GM19043 (cell line): ENCODE results near the gene OLFML2A.

Source experiments
- ATAC-seq: cut with Tn5 transposase; IDR thresholded peaks from one replicate; pipeline ENCODE4 v1.9.1; 2021; ENCODE audit warnings: low read depth; ENCODE audit not compliant: unreplicated experiment

Gene OLFML2A

DNA sequence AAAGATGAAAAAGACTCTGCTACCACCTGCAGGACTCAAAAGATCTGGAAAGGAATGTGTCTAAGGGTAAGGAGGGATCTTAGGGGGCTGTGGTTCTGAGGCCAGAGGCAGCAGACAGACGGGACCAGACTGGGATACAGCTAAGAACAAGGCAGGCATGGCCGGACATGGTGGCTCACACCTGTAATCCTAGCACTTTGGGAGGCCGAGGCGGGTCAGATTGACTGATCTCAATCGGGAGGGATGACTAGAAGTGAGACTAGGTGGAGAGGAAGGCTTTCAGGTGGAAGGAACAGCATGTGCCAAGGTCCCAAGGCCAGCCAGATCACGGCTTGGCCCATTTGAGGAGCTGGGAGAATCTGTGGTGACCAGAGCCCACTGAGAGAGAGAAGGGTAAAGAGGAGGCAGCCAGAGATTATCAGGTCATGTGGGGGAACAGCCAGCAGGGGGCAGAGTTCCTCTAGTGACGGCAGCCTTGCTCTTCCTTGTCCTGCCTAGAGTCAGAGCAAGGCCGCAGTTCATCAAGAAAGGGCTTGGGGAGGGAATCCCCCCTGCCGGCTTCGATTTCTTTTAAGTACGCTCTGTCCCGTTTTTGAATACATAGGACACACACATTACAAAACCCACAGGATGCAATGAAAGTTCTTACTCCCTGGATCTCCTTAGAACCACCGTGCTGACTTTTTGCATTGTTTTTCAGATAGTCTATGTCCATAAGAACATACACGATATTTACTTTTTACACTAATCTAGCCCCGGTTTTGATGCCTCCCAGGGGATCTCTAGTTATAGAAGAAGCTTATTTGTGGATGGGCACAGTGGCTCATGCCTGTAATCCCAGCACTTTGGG lies 2.6 kb upstream of the OLFML2A start:
- ATAC-seq: no peak

DNA sequence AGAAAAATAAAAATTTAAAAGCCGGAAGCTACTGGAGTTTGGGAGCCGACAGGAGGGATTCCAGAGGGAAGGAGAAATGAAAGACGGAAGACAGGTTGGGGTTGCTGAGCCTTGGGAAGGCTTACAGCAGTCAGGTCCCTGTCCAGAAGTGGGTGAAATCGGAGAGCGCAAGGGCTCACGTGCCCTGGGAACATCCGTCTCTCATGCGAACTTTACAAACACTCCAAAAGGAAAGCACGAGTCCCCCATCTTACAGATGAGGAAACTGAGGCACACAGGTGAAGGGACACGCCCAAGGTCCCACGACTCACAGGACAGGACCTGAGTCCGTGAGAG lies 347 bp upstream of the OLFML2A start:
- no peak for ATAC-seq

DNA sequence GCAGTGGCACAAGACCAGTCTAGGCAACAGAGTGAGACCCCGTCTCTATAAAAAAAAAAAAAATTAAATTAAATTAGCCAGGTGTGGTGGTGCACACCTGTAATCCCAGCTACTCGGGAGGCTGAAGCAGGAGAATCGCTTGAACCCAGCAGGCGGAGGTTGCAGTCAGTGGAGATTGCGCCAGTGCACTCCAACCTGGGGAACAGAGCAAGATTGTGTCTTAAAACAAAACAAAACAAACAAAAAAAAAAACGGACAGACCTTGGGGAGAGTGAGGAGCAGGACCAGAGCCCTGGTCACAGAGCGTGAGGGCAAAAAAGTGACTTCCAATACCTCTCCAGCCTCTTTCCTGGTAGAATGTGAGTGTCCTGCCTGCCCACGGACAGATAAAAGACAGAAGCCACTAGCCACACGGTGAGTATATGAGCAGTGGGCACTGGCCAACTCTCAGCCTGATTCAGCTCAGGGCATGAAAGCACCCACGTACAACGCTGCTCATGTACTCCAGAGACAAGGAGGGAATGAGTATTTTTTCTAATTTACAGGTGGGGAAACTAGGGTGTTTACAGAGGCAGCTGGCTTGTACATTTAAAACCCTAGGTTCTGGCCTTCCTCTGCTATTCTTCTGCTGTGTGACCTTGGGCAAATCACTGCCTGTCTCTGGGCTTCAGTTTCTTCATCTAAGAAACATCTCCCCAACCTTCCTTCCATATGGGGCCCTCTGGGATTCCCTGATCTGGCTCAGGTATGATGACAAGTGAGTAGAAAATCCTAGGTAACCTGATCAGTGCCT lies 1.8 kb downstream of the OLFML2A start:
- no peak for ATAC-seq

DNA sequence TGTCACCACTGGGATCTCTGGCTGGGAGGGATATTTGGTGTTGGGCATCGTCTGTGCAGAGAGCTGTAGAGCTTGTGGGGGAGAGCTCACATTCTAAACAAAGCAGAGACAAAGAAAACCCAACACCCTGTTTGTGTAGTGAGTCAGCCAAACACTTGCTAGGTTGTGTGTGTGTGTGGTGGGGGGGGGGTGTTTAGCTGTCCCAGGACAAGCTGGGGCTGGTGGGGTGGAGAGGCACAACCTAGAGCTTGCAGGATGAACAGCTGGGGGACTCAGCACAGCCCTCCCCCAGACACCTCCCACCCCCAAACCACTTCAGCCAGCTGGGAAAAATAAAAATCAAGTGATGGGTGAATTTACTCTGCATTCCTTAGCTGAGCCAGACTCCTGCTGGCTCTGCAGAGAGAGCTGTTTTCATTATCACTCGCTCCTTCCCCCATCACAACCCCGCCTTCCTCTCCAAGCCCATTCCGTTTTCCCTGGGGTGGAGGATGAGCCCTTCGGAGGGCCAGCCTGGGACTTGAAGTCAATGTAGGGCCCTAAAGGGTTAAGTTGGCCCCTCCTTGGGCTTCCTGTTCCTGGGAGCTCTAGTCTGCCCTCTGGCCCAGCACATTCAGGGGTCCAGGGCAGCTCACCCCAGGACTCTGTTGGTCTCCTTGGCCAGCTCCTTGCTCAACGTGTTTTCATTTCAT lies 2.6 kb downstream of the OLFML2A start:
- no peak for ATAC-seq

DNA sequence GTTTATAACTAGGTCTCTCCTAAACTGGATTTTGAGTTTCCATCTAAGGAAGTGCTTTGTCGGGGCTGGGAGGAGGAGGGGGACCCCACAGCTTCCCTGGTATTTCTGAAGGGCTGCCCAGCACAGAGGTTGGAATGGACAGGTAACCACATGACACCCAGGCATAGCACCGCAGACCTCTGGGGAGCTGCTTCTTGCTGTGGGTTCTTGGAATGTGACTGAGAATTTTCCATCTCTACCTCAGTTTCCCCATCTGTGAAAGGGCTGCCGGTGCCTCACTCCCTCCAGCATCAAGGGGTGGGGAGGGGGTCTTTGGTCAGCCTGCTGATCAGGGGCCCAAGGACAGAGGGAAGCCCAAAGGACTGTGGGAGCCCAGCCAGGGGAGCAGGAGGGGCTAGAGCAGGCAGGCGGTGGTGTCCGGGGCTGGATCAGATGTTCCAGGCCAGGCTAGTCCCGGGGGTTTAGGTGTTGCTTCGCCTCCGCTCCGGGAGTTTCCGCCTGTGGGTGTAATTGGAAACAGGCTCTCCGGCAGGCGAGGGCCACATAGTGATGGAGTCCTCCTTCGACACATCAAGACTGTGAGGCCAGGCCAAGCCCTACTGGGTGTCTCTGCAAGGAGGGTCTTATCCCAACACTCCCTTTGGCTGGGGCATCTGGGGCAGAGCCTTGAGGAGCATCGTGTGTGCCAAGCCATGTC lies 3.3 kb downstream of the OLFML2A start:
- ATAC-seq: no peak

DNA sequence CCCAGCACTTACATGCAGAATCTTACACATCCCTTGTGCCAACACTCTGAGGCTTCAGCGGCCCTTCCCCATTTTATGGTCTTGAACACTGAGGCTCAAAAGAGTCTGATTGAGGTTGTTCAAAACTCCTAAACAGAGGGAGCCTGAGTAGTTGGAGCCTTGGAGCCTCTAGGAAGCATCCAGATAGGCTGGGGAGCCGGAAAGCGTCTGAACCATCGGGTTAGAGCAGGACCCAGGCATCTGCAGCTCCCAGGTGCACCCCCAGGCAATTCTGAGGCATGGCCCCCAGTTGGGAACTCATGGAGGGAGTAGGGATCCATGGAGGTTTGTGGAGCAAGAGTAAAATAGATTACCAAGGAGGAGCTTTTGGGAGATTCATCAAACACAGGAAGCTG lies 3.8 kb downstream of the OLFML2A start:
- ATAC-seq: no peak

DNA sequence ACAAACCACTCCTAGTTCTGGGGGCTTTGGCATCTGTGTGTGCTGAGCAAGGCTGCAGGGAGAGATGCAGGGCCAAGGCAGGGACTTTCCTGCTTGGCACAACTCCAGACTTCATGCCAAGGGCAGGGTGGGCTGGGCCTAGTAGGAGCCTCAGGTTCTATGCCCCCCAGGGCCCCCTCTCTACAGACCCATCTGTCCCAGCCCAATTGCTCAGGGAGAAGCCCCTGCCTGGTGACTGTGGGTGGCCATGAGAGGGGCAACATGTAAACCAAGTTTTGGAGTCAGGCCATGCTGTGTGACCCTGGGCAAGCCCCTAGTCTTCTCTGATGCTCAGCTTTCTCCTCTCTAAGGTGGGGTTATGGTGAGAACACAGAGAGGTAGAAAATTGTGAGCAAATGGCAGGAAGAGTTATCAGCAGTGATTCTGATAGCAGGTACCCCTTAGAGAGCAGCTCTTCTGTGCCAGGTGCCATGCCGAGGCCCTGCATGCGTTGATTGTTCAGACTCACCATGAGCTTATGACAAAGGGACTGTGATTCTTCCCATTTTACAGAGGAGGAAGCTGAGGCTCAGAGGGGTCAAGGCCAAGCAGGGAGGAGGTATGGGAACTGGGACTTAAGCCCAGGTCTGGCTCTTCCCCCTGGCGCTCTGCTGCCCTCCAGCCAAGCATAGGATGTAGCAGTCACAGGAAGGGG lies 5.2 kb downstream of the OLFML2A start:
- no peak for ATAC-seq

DNA sequence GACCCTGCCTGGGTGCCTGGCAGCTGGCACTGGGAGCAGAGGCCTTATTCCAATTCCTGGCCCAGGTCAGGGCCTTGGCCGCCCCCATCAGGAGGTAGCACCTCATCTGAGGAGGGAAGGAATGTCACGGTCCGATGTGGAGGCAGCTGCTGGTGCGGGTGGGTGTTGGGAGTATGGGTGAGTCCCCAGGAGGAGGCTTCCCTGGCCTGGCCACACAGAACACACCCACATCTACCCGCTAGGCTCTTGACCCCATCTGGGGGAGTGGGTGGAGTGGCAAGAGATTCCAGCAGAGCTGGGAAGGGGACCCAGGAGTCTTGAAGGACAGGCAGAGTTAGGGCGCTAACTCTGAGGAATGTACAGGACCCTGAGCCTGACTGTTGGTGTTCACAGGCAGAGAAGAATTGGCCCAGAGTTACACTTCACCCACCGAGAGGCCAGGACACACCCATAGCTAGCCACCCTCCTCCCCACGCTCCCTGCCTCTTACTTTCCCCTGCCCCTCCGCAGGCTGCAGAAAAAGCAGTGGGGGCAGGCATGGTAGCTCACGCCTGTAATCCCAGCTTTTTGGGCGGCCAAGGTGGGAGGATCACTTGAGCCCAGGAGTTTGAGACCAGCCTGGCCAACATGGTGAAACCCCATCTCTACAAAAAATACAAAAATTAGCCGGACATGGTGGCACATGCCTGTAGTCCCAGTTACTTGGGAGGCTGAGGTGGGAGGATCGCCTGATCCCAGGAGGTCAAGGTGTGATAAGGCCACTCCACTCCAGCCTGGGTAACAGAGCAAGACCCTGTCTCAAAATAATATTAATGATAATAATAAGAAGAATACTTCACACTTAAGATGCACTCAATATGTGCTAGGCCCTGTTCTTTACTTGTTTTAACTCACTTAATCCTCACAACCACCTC lies 6.0 kb downstream of the OLFML2A start:
- no peak for ATAC-seq

DNA sequence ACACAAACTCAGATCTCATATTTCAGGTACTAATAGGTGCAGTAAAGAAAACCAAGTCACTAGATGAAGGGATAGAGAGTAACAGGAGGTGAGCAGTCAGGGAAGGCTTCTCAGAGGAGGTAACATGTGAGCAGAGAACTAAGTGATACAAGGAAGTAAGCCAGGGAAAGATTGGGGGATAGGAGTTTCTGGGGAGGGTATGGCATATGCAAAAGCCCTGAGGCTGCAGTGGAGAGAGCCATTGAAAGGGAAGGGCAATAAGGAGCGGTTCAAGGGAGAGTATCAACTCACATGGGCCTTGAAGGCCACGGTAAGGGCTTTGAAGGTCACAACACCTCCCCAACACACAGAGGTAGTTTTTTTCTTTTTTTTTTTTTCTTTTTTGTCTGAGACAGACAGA lies 6.9 kb downstream of the OLFML2A start:
- no peak for ATAC-seq

DNA sequence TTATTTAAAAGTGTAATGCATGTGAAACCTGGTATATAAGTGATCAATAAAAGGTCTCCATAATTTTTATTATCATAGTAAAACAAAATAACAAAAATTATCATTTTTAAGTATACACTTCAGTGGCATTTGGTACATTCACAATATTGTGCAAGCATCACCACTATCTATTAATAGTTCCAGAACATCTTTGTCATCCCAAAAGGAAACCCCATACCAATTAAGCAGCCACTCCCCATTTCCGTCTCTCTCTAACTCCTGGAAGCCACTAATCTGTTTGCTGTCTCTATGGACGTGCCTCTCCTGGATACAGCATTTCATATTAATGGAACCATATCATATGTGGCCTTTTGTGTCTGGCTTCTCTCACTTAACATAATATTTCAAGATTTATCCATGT lies 7.6 kb downstream of the OLFML2A start:
- ATAC-seq: no peak

DNA sequence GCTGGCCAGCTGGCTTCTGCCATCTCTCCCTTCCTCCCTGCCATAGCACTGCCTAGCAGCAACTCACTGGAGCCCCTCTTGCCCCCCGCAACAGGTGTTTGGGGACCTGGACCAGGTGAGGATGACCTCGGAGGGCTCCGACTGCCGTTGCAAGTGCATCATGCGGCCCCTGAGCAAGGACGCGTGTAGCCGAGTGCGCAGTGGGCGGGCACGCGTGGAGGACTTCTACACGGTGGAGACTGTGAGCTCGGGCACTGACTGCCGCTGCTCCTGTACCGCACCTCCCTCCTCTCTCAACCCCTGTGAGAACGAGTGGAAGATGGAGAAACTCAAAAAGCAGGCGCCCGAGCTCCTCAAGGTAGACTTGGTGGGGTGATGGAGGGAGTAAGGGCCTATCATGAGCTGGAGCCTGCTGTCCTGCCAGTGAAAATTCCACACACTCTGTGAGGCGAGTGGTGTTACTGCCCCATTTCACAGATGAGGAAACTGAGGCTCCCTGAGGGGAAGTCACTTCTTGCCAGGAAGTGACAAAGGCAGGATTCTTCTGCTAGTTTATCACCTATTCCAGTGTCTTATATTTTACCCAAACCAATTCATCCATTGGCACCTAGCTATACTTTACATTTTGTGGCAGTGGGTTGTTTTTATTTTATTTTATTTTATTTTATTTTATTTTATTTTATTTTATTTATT lies 10.1 kb downstream of the OLFML2A start:
- no peak for ATAC-seq

DNA sequence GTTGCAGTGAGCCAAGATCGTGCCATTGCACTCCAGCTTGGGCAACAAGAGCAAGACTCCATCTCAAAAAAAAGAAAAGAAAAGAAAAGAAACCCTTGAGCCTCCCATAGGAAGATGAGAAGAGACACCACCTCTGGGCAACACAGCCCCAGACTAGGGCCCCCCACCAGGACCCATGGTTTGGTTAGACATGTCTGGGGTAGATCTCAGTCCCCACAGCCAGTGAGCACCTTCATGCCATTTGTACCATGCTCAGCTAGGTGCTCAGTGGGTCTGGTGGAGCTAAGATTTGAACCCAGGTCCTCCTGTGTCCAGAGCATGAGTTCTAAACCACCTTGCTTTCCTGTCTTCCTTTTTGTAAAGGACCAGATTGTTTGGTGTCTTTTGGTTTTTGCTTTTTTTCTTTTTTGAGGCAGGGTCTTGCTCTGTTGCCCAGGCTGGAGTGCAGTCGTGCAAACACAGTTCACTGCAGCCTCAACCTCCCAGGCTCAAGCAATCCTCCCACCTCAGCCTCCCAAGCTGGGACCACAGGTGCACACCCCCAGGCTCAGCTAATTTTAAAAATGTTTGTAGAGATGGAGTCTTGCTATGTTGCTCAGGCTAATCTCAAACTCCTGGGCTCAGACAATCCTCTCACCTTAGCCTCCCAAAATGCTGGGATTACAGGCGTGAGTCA lies 11.7 kb downstream of the OLFML2A start:
- no peak for ATAC-seq

DNA sequence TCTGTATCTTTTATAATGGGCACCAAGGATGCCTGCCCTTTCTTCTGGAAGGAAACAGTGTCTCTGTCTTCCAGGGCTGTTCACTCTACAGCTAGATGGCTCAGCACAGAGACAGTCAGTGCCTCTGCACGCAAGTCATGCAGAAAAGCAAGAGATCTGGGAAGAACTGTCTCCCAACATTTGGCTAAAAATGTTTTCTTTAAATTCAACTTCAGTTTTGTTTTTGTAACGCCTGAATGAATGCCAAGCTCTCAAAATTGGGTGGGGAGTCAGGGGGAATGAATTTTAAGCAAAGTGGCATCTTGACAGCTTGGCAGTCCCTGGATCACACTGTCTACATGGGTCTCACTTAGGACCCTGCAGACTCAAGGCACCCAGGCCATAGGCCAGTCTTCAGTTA lies 12.6 kb downstream of the OLFML2A start:
- no peak for ATAC-seq

DNA sequence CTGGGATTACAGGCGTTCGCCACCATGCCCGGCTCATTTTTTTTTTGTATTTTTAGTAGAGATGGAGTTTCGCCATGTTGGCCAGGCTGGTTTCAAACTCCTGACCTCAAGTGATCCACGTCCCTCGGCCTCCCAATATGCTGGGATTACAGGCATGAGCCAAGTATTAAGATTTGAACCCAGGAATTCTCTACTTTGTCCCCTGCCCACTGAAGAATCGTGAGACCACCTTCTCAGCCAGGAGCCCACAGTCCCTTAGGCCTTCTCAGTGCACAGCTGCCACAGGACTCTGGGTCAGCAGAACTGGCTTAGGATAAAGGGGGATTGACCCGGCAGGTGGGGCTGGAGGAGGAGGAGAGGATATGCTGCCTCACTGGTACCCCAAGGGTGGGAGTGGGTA lies 13.4 kb downstream of the OLFML2A start:
- no peak for ATAC-seq

DNA sequence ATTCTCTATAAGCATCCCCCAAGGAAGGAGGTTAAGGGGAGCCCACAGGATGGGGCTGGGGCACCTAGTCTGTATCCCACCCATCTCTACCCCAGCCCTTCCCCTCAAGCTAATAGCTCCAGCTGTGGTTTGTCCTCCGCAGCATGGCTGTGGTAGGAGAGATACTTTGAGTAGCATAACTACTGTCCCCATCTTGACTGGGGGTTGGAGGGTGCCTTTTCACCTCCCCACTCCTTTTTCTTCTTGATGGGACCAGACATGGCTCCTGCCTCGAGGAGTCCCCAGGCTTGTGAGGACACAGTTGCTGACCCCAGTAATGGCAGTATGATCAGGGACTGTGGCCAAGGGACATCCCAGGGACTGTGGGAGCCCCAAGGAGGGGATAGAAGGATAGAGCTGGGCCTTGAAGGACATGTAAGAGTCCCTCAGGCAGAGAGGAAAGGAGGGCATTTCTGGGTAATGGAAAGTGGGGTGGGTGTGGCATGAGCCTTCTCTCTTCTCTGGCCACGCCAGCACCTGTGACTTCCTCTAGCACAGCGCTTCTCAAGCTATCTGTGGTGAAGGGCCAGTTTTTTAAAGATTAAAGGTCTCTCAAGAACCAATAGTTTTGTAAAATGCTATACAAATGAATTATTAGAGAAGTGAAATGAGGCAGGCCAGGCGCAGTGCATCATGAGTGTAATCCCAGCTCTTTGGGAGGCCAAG lies 14.0 kb downstream of the OLFML2A start:
- ATAC-seq: no peak

DNA sequence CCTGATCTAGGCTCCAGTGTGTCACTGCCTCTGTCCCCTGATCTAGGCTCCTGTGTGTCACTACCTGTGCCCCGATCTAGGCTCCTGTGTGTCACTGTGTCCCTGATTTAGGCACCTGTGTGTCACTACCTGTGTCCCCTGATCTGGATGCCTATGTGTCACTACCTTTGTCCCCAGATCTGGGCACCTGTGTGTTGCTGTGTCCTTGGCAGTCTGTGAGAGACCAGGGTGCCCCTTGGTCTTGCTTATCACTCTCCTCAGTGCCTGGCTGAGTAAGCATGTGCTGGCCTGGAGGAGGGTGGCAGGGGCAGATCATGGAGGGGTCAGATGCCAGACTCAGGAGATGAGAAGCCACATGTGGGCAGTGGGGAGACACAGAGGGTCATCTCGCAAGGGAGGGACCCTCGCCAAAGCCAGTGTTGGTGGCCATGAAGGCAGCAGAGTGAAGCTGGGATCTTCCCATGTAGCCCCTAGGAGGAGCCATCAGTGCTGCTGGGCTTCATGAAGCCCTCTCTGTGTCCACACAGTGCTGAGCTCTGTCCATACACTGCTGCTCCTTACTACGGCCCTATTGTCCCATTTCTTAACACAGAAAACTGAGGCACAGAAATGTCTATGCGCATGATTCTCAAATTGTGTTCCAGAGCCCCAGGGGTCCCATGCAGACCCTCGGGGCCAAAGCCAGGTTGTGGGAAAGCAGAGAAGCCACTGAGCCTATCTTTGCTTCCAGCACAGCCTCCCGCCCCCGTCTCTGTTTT lies 15.5 kb downstream of the OLFML2A start:
- no peak for ATAC-seq

DNA sequence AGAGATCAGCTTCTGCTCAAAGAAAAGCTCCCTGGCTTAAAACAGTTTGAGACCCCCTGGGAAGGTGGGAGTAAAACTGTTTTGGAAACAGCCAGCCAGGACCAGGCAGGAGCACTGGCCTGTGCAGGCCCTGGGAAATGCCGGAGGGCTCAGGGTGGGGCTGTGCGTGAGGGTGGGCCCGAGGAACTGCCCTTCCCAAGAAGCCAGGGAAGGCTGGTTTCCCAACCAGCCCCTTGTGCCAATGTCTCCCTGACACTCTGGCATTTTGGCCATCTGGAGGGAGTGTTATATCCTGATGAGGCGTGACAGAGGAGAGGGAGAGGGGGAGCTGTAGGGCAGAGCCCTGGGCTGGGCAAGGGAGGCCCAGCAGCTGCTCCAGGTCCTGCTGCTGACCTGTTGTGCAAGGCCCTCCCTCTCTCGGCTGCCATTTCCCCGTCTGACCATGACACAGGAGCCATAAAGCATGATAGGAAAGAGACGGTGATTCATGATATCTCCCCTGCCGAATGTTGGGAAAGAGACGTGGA lies 16.1 kb downstream of the OLFML2A start:
- ATAC-seq: no peak
